NCI-H2029 treated with DMSO at 0.1 percent for 48 hours (cell line): ENCODE data around the gene PSMG1.
"Not testable (repeated sequence)": the region's sequence is repeated elsewhere in the genome, so short reads cannot be mapped to it uniquely, and the experiment has no call there.

Source experiments
- DNase-seq: peaks from one replicate; lab custom pipeline; 2025; lab: John Stamatoyannopoulos, UW

The PSMG1 gene

DNA sequence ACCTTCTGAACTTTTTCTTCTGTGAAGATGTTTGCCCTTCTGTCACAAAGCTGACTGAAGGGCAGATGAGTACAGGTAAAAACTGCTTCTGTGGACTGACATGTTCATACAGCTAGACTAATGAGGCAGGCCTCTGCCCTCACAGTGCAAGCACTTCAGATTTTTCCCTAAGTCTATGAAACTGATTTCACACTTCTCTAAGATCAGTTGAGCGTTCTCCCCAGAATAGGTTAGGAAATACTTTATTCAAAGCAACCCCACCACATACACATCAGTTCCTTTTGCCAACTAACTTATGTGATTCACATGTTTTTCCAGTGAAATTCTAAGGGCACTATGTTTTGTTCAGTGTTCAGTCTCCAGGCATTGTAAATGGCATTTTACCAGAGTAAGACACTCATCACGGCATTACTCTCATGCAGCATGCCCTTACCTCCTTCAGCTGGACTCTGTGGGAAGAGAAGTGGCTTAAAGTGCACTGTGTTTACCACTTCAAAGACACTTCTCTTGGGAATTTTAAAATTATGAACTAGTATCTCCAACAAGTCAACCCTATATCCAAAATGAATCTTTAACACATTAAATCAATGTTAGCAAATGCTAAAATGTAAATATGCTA lies 5.4 kb upstream of the PSMG1 start:
- peak; percentile 28 for DNase-seq

DNA sequence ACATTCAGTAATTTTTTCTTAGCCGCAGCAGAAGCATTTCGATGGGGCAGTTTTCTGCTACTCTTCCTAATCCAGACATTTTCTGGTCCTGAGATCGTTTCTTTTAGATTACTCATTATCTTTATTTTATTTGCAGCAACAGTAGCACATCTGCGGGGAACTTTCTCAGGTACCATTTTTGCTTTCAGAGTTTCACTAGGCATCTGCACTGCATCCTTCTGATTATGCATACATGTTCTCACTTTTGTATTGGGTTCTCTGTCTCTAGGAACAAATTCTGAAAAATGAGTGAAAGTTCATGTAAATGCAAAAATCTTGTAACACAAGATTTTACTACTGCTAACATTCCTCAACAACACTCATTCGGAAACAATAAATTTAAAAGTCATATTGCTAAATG lies 3.9 kb upstream of the PSMG1 start:
- no peak for DNase-seq

DNA sequence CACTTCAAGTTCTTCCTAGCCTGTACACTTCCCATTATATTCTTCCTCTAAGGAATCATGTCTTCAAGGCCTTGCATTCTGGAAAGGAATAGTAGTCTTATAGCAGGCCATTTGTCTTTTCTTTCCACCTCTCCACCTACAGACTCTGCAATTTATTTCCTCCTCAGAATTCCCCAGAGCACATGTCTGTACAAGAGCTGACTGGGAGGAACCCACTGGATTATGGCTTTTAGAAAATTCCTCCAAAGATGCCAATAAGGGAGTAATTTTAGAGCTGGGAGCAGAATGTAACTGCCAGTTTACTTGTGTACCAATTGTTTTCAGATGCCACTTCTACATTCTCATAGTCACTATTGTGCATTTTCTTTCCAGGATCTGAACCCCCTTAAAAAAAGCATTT lies 3.4 kb upstream of the PSMG1 start:
- no peak for DNase-seq

- no peak for DNase-seq
Measured at GRCh38 chr21:39185157-39185556, 1.9 kb upstream of the PSMG1 start.

- peak; percentile 12 for DNase-seq
Measured at GRCh38 chr21:39184050-39184980, 1.1 kb upstream of the PSMG1 start.

- DNase-seq = no peak
Measured at GRCh38 chr21:39182484-39183271, 573 bp downstream of the PSMG1 start.

GRCh38 chr21:39182016-39182415 lies 1.2 kb downstream of the PSMG1 start:
- no peak for DNase-seq

DNA sequence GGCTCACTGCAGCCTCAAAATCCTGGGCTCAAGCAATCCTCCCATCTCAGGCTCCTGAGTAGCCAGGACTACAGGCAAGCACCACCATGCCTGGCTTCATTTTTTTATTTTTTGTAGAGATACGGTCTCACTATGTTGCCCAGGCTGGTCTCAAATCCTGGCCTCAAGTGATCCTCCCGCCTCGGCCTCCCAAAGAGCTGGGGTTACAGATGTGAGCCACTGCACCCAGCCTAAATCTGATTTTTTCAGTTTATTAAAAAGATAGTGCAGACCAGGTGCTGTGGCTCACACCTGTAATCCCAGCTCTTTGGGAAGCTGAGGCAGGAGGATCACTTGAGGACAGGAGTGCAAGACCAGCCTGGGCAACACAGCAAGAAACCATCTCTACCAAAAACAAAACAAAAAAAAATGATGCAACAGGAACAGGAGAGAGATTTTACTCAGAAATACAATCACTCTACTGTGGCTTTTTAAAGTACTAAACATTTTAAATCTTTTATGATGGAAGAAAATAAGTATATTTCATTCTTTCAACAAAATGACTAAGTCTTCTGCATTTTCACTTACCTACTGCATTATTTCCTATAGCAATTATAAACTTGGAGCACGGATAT lies 1.9 kb downstream of the PSMG1 start:
- no peak for DNase-seq

DNA sequence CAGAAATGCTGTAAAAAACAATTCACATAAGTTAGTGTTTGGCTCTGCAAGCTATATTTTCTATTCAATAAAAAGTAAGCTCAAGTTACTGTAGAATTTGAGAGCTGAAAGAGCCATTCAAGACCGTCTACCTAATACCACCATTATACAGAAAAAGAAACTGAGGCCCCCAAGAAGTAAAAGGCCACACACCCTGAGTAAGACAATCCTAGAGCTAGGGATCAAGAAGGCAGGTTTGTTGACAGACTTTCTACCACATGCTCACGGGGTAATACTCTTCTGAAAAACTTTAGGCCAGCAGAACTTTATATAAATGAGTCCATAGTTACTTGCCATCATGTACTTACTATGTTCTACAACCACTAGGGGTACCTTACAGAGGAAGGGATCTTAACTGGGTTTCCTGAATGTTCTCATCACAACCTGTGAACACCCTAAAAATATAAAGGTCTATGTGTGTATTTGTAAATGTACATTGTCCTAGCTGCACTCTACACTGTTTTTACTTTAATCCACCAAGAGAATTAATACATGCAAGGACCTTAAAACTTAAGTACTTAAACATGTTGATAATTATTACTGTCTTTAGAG lies 2.7 kb downstream of the PSMG1 start:
- DNase-seq = no peak

DNA sequence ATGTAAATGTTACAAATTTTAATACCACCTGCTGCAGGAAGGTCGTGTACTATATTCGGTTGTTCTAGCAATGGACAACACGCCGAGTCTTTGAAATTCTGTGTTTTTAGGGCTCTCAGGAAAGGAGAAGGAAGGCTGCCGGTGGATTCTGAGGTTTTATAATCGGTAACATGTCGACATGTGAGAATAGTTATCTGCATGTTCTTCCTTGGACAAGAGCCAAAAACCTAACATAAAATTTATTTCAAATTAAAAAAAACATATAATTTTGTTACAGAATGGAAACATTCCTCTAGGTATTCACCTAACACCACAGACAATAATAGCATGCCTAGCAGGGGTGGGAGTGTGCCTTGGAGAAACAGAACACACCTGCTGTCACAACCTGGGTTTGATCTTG lies 4.8 kb downstream of the PSMG1 start:
- no peak for DNase-seq

DNA sequence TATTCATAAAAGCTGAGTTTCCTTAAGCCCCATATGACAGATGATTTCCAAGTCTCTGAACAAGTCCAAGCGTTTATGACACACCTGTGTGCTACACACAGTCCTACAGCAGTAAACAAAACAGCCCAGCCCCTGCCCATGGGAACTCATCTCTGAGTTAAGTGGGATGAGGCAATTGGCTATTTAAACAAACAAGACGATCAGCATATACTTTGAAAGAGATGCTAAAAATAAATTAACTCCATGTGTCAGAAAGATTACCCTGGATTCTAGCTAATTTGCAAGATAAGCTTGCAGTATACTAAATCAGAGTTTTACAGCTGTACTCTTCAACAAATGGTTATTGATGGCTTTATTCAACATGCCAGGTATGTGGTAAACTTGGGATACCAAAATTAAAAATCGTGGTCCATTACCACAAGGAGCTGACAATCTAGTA lies 7.0 kb downstream of the PSMG1 start:
- DNase-seq = no peak

- no peak for DNase-seq
Measured at GRCh38 chr21:39175665-39176064, 7.6 kb downstream of the PSMG1 start.

- no peak for DNase-seq
Measured at GRCh38 chr21:39175154-39175553, 8.1 kb downstream of the PSMG1 start.

DNA sequence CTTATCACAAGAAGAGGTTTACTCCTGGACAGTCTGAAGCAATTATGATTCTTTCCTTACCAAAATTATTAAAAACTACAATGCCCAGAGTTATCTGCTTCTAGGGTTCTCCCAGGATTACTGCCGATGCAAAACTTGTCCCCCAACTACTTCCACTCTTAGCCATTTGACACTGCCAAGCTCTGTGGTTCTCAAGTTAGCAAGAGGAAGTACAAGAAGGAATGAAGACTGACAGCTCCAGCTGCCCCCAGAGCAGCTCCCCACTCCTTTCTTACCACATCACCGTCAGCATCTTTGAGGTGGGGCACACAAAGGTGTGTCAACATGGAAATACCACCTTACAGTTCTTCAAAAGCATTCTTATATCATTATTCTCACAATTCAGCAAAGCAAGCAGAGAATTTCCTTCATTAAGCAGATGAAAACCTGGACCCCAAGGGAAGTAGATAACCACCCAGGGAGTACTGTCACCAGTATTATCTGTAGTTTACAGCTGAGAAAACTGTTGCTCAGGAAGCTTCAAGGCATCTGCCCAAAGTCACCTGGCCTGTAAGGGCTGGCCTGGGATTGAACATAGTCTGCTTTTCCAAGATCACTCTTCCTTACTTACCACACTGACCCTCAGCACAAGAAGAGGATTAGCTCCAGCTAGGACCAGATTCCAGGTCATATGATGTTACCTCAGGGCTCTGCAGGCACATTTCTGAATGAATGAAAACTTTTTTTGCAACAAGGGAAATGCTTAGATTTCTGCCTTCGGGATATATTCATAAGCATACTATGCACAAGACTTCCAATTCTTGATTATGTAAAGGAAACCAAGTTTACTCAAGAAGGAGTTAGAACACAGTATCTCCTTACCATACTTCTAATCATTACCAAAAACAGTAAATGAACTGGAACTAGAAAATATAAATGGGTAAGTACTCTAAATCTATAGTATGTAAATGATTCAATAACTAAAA lies 9.3 kb downstream of the PSMG1 start:
- no peak for DNase-seq

DNA sequence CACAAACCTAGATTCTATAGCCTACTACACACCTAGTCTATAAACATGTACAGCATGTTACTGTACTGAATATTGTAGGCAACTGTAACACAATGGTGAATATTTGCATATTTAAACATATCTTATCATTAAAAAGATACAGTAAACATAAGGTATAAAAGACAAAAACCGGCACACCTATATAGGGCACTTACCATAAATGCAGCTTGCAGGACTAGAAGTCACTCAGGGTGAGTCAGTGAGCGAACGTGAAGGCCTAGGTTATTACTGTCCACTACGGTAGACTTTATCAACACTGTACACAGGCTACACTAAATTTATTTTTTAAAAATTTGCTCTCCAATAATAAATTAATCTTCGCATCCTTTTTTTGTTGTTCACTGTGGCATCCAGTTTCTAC lies 13.3 kb downstream of the PSMG1 start:
- DNase-seq = no peak

GRCh38 chr21:39168800-39169199 lies 14.5 kb downstream of the PSMG1 start:
- DNase-seq = no peak

- no peak for DNase-seq
Measured at GRCh38 chr21:39164523-39164922, 18.7 kb downstream of the PSMG1 start.

DNA sequence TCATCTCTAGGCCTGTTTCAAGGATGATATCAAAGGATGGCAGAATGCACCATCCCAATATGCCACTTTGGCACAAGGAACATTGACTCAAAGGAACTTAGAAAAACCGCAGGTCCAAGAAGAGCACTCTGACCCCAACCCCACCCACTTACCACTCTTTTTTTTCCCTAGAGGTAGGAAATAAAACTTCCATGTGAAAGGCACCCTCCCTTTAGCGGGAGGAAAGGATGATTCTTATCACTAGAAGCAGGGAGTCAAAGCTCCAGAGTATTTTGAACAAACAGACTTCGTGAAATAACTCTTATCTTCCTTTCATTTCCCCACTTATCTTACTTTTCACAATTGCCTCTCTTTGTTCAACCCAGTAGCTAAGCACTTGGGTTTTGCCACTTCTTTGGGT lies 22.2 kb downstream of the PSMG1 start:
- no peak for DNase-seq

GRCh38 chr21:39159342-39160063 lies 23.7 kb downstream of the PSMG1 start:
- no peak for DNase-seq

DNA sequence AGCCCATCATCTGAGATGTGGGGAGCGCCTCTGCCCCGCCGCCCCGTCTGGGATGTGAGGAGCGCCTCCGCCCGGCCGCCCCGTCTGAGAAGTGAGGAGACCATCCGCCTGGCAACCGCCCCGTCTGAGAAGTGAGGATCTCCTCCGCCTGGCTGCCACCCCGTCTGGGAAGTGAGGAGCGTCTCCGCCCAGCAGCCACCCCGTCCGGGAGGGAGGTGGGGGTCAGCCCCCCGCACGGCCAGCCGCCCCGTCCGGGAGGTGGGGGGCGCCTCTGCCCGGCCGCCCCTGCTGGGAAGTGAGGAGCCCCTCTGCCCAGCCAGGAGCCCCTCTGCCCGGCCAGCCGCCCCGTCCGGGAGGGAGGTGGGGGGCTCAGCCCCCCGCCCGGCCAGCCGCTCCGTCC lies 26.0 kb downstream of the PSMG1 start:
- not testable (repeated sequence) for DNase-seq
